ENCODE measurements around the gene EBLN2.

Gene EBLN2

GRCh38 chr3:73108750-73109149, 47.3 kb downstream of the EBLN2 start:
- DNase-seq: no peak

GRCh38 chr3:73110530-73110929, 49.1 kb downstream of the EBLN2 start:
- DNase-seq: no peak
